Measurements from ENCODE around the gene KRTAP19-8. TPM values are rescaled to one million over a fixed set of nuclear protein-coding genes. Genes with fewer than 3 reads are reported as not detected.

KRTAP19-8 gene
- total and polyA plus RNA-seq, 10 of the 15 experiments (the other 5 are each of a cell fraction or from before 2014, with no cell fraction given), result not detected

GRCh38 chr21:31011412-31011811 lies 26.9 kb downstream of the KRTAP19-8 start:
- TF ChIP-seq ZBED1 (IDR thresholded peaks at IDR 0.05; ENCODE audit: borderline replicate concordance) (no peak), ATF3 (IDR thresholded peaks at IDR 0.05; ENCODE audit: borderline replicate concordance, extremely low read depth, low read depth, low read length) (no peak), MEF2A (IDR thresholded peaks at IDR 0.05; ENCODE audit: insufficient read depth, low read depth, low read length) (no peak), RELA (IDR thresholded peaks at IDR 0.05; ENCODE audit: borderline replicate concordance, partially characterized antibody) (no peak), NFXL1 (IDR thresholded peaks at IDR 0.05; ENCODE audit: borderline replicate concordance) (no peak), MTA3 (IDR thresholded peaks at IDR 0.05; ENCODE audit: borderline replicate concordance, low read length) (no peak), EP300 (IDR thresholded peaks at IDR 0.05; ENCODE audit: borderline replicate concordance in 1 of 2, control insufficient read depth in 1 of 2, low read depth in 2 of 2, low read length in 2 of 2) (no peak), CEBPB (IDR thresholded peaks at IDR 0.05; ENCODE audit: borderline replicate concordance in 1 of 2, low read depth in 2 of 2, low read length in 2 of 2) (no peak), RCOR1 (conservative IDR thresholded peaks at IDR 0.05; ENCODE audit: low read depth, low read length) (no peak), RBBP5 (conservative IDR thresholded peaks at IDR 0.05) (no peak), ZNF622 (IDR thresholded peaks at IDR 0.05) (no peak), MTA2 (IDR thresholded peaks at IDR 0.05; ENCODE audit: low read depth) (no peak), SIN3A (IDR thresholded peaks at IDR 0.05; ENCODE audit: low read depth, low read length) (no peak), ZBTB40 (IDR thresholded peaks at IDR 0.05; ENCODE audit: borderline replicate concordance) (no peak), CHD4 (IDR thresholded peaks at IDR 0.05) (no peak), SMAD1 (IDR thresholded peaks at IDR 0.05; ENCODE audit: low read depth, partially characterized antibody) (no peak), CHD2 (IDR thresholded peaks at IDR 0.05; ENCODE audit: borderline replicate concordance, low read depth, low read length) (no peak), BRCA1 (IDR thresholded peaks at IDR 0.05; ENCODE audit: low read depth, low read length) (no peak)
- TF ChIP-seq, protein P1, sequence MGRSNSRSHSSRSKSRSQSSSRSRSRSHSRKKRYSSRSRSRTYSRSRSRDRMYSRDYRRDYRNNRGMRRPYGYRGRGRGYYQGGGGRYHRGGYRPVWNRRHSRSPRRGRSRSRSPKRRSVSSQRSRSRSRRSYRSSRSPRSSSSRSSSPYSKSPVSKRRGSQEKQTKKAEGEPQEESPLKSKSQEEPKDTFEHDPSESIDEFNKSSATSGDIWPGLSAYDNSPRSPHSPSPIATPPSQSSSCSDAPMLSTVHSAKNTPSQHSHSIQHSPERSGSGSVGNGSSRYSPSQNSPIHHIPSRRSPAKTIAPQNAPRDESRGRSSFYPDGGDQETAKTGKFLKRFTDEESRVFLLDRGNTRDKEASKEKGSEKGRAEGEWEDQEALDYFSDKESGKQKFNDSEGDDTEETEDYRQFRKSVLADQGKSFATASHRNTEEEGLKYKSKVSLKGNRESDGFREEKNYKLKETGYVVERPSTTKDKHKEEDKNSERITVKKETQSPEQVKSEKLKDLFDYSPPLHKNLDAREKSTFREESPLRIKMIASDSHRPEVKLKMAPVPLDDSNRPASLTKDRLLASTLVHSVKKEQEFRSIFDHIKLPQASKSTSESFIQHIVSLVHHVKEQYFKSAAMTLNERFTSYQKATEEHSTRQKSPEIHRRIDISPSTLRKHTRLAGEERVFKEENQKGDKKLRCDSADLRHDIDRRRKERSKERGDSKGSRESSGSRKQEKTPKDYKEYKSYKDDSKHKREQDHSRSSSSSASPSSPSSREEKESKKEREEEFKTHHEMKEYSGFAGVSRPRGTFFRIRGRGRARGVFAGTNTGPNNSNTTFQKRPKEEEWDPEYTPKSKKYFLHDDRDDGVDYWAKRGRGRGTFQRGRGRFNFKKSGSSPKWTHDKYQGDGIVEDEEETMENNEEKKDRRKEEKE (IDR thresholded peaks at IDR 0.05), result no peak
- FAIRE-seq (no peak), ATAC-seq (no peak), DNase-seq (ENCODE audit: low read depth, low spot score) (no peak)
- H2AFZ ChIP-seq (ENCODE audit: control insufficient read depth, low read depth, low read length), result no peak overlapping the region
- H3K4me2 ChIP-seq (ENCODE audit: control insufficient read depth, insufficient read depth), result no peak overlapping the region
- H3K79me2 ChIP-seq (ENCODE audit: control insufficient read depth, insufficient read depth, low read length), result no peaks in the 10 kb centered on the region
- in situ Hi-C loops (cut with MboI) (no loop called here), intact Hi-C loops (cut with micrococcal nuclease; ENCODE audit: unreplicated experiment) (no loop called here)
- H3K36me3 ChIP-seq (ENCODE audit: control insufficient read depth in 2 of 2, insufficient read depth in 2 of 2, low read length in 1 of 2), result no peaks in the 10 kb centered on the region
- no peak overlapping the region for H3K4me3 ChIP-seq
- 9% methylated on average over 1 of the region's 1 CpG for WGBS (ENCODE audit: insufficient coverage, insufficient replicate concordance, low lambda C conversion rate, missing lambda C conversion rate)
- no peak overlapping the region for H3K9ac ChIP-seq (ENCODE audit: control insufficient read depth, insufficient read depth, low read length)
- no peaks in the 10 kb centered on the region for H3K4me1 ChIP-seq (ENCODE audit: control insufficient read depth, insufficient read depth, low read length)
- ChIA-PET POLR2A (no interaction called here), CTCF (no interaction called here), RAD21 (ENCODE audit: unreplicated experiment) (no interaction called here), SMC1A (ENCODE audit: uncharacterized antibody, unreplicated experiment) (no interaction called here)
- no peaks in the 10 kb centered on the region for H4K20me1 ChIP-seq (ENCODE audit: control insufficient read depth, insufficient read depth)
- no peaks in the 10 kb centered on the region for H3K27me3 ChIP-seq (replicated peaks in 1 of 2; ENCODE audit: control insufficient read depth in 2 of 2, insufficient read depth in 2 of 2, low read length in 1 of 2)
- no TSS peak for BruUV-seq (replicated peaks)
- no peak overlapping the region for H3K27ac ChIP-seq (ENCODE audit: control insufficient read depth, insufficient read depth)
- no peaks in the 10 kb centered on the region for H3K9me3 ChIP-seq (replicated peaks; ENCODE audit: control insufficient read depth, insufficient read depth, low read length)
